Esophagus squamous epithelium (tissue), 4 donors: ENCODE measurements around the gene ZNF132.

Experiments used
- POLR2A ChIP-seq, 4 donors: fragments of 450-650 bp; IDR thresholded peaks; one replicate each; pipeline ENCODE4 v1.6.1; 2017; ENCODE audit warnings: antibody characterized with exemption in 4 of 4, mild to moderate bottlenecking in 4 of 4, moderate library complexity in 3 of 4
- TF ChIP-seq, protein P1 (sequence below), 6 experiments: fragments of 450-650 bp in 4 of 6; fragments of 200-600 bp in 2 of 6; sonication (generic) in 2 of 6; IDR thresholded peaks; one replicate each; pipeline ENCODE4 v1.5.1; 2016 to 2019; ENCODE audit warnings: antibody characterized with exemption in 6 of 6, mild to moderate bottlenecking in 4 of 6, moderate library complexity in 4 of 6

GRCh38 chr19:58408152-58409009 lies 31.6 kb downstream of the ZNF132 start, which contains the start of gene ZNF584:
- TF ChIP-seq, protein P1, sequence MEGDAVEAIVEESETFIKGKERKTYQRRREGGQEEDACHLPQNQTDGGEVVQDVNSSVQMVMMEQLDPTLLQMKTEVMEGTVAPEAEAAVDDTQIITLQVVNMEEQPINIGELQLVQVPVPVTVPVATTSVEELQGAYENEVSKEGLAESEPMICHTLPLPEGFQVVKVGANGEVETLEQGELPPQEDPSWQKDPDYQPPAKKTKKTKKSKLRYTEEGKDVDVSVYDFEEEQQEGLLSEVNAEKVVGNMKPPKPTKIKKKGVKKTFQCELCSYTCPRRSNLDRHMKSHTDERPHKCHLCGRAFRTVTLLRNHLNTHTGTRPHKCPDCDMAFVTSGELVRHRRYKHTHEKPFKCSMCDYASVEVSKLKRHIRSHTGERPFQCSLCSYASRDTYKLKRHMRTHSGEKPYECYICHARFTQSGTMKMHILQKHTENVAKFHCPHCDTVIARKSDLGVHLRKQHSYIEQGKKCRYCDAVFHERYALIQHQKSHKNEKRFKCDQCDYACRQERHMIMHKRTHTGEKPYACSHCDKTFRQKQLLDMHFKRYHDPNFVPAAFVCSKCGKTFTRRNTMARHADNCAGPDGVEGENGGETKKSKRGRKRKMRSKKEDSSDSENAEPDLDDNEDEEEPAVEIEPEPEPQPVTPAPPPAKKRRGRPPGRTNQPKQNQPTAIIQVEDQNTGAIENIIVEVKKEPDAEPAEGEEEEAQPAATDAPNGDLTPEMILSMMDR (IDR thresholded peaks at IDR 0.05), result peak in 1 of 6 experiments; percentile 6
- peak in 3 of 4 donors; percentile 63 to 89 (median 88) for TF ChIP-seq POLR2A (IDR thresholded peaks at IDR 0.05)
